GM19043 (cell line): ENCODE data around the gene UGT3A1.

Experiments
- ATAC-seq: cut with Tn5 transposase; IDR thresholded peaks from one replicate; pipeline ENCODE4 v1.9.1; 2021; ENCODE audit warnings: low read depth; ENCODE audit not compliant: unreplicated experiment

Gene UGT3A1

DNA sequence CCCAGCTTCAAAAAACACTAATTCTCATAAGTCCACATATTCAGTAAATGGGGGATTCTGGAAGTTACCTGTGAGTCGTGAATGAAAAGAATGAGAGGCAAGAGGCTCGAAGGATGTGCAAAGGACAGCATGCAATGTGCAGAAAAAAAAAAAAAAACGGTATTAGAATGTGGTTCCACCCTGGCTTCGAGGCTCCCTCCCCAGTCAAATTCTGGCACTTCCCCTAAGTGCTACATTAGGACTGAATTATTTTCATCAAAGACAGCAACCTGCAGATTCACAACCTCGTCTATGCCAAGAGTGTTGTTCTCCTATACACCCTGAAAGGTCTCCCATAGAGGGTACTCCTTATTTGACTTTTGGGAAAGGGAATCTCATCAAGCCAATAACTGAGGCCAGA lies 69.3 kb downstream of the UGT3A1 start:
- ATAC-seq, result no peak

DNA sequence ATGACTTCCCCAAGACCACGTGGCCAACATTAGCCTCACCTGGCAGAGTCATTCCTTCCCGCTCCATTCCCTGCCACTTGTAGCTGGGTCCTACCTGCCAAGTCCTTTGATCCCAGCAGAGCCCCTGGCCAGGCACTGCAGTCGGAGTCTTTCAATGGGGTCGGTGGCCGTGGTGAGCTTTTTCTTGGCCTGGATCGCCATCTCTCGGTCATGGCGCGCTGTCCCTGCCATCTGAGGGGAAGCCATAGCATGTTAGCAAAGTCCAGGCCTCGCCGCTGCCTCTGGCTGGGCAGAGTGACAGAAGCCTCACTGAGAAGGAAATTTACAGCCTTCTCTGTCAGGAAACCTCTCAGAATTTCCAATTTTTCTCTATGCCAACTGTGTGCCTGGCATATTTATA lies 70.3 kb downstream of the UGT3A1 start:
- ATAC-seq, result no peak

DNA sequence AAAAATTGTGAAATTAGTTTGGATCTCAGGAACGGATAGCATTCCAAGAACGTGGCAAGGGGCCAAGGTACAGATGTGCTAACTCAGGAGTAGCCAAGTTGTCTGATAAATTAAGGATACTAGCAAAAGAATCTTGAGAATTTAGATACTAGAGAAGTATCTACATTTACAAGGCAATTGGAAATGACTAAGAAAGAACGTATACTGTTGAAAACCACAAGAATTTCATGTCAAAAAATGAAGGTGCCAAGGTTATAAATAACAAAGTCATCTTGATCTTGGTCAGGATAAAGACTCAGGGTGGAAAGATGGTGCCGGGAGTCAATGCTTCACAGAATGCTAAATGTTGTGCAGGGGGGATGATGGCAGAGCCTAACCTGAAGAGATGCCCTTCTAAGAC lies 72.0 kb downstream of the UGT3A1 start:
- ATAC-seq, result no peak

DNA sequence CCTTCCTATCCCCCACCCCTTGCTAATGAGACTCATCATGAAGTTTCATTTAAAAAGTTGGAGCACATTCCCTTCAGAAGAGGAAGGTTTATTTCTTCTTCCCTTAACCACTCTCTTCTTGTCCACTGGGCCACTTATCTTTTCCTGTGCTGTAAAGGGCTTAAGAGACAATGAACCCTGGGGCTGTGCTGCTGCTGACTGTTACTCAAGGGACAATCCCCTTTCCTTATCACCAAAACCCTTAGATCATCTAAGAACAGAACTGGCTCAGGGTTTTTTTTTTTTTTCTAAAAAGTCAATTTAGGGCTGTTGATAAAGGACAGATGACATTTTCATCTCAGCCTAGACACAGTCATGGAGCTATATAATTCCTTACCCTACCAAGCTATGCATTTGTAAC lies 82.4 kb downstream of the UGT3A1 start:
- no peak for ATAC-seq

DNA sequence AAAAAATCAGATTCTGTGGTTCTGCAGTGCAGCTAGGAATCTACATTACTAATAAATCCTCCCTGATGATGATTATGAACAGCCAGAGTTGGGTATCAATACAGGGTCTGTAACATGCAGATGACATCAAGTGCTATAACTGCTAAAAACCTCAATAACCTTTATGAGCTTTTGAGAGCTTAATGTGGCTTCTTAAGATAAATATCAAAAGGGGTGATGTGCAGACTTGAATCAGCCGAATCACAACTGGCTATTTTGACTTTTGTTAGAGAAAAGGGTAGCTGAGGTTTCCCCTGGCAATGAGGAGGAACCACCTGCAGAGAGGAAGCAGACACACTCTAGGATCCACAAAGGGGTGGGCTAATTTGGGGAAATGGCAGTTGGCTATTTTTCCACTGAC lies 83.0 kb downstream of the UGT3A1 start:
- ATAC-seq, result no peak

DNA sequence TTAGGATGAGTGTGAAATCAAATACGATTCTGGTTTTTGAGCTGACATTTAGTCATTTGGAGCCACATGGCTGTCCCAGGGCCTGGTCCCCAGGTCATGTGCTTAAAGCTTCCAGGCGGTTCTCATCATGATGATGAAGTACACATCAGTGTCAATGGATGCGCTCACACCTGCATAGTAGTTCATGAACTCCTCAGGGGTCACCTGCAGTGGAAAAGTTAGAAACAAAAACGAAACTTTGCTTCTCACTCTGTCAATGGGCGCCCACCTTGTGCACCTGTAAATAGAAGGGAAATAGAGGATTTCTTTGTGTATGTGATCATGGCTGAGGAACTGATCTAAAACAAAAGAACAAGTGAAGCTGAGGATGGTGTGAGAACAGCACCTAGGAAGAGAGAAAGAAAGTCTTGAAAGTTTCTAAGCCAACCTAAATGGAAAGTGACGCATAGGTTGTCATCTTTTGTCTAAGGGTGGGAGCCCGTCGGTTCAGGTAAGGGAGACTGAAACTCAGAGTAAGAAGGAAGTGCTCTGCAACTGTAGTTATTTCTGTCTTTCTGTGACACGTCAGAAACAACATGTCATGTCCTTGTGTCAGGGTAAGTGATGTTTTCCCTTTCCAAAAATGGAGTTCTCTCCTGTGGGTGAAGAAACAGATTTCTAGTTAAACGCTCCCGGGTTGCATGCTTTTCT lies 86.6 kb downstream of the UGT3A1 start:
- ATAC-seq, result peak; percentile 40

DNA sequence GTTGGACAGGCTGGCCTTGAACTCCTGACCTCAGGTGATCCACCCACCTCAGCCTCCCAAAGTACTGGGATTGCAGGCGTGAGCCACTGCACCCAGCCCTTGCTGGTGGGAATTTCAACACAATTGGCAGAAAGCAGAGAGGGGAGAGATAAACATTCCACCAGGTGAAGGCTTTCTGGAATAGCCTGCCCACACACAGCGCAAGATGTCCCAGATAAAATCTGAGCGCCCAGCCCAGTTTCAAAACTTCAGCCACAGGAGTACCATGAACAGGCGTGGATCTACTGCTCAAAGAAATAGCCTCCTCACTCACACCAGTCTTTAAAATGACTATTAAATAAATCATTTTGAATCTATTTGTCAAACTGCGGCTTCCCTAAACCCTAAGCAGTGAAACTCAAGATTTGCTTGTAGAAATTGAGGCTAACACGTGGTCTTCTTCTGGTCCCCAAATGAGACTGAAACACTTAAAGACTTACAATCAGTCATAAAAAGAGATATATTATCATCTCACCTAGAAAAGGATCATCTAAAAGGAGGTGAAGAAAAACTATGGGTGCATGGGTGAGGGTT lies 87.5 kb downstream of the UGT3A1 start:
- no peak for ATAC-seq

DNA sequence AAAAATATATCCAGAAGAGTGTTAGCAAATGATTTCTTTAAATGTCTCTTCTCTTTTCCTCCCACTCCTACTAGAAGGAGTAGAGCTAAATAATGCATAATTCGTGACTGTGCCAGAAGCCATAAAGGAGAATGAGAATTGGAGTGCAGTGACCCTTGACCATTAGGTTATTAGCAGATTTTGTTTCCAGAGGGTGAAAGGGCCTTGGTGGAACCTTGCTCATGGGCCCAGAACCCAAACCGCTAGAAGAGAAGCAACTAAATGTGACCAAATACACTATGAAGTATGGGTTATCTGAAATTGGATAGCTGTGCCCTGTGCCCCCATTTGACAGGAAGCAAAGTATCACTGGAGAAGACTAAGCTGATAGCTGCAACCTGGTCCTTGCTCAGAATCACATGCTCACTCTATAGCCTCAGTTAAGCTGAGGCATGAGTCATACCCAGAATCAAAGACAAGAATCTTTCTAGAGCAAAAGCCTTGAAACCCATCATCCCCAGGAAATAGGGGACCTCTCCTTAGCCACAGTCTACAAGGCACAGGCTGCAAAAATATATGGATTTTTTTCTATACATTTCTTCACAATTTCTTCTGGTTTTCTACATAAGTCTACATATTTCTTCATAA lies 89.0 kb downstream of the UGT3A1 start:
- ATAC-seq, result peak; percentile 57
